NCI-H2227 (cell line): ENCODE data around the gene TSPAN12.

Source experiments
- DNase-seq: peaks from one replicate; lab custom pipeline; 2025; ENCODE audit not compliant: unreplicated experiment; lab: John Stamatoyannopoulos, UW

Gene TSPAN12

GRCh38 chr7:120843109-120843508 lies 14.8 kb downstream of the TSPAN12 start:
- DNase-seq: no peak

- peak; percentile 31 for DNase-seq
Observed at GRCh38 chr7:120842121-120842621, 15.8 kb downstream of the TSPAN12 start.

- no peak for DNase-seq
Observed at GRCh38 chr7:120841608-120842007, 16.3 kb downstream of the TSPAN12 start.

GRCh38 chr7:120838281-120838682 lies 19.7 kb downstream of the TSPAN12 start:
- DNase-seq: no peak

GRCh38 chr7:120837599-120837998 lies 20.3 kb downstream of the TSPAN12 start:
- DNase-seq: no peak

GRCh38 chr7:120836556-120837115 lies 21.3 kb downstream of the TSPAN12 start:
- DNase-seq: no peak

GRCh38 chr7:120834726-120835125 lies 23.2 kb downstream of the TSPAN12 start:
- no peak for DNase-seq

GRCh38 chr7:120833546-120833945 lies 24.4 kb downstream of the TSPAN12 start:
- DNase-seq: no peak

GRCh38 chr7:120832803-120833202 lies 25.1 kb downstream of the TSPAN12 start:
- DNase-seq: no peak

GRCh38 chr7:120831260-120831659 lies 26.7 kb downstream of the TSPAN12 start:
- DNase-seq: no peak

GRCh38 chr7:120829487-120829886 lies 28.5 kb downstream of the TSPAN12 start:
- no peak for DNase-seq

GRCh38 chr7:120828528-120828927 lies 29.4 kb downstream of the TSPAN12 start:
- DNase-seq: no peak

GRCh38 chr7:120827371-120828118 lies 30.4 kb downstream of the TSPAN12 start:
- DNase-seq: no peak

- DNase-seq: no peak
Observed at GRCh38 chr7:120825576-120825975, 32.4 kb downstream of the TSPAN12 start.

- no peak for DNase-seq
Observed at GRCh38 chr7:120825152-120825551, 32.8 kb downstream of the TSPAN12 start.

GRCh38 chr7:120819861-120820260 lies 38.1 kb downstream of the TSPAN12 start:
- DNase-seq: no peak

GRCh38 chr7:120817851-120818250 lies 40.1 kb downstream of the TSPAN12 start:
- DNase-seq: no peak

- DNase-seq: no peak
Observed at GRCh38 chr7:120814253-120814939, 43.5 kb downstream of the TSPAN12 start.

- no peak for DNase-seq
Observed at GRCh38 chr7:120813546-120814252, 44.2 kb downstream of the TSPAN12 start.

- DNase-seq: no peak
Observed at GRCh38 chr7:120813089-120813488, 44.9 kb downstream of the TSPAN12 start.

GRCh38 chr7:120809260-120809659 lies 48.7 kb downstream of the TSPAN12 start:
- no peak for DNase-seq
